ENCODE measurements around the gene IL7R. TPM values are rescaled to one million over a fixed set of nuclear protein-coding genes. Genes with fewer than 3 reads are reported as not detected.

Gene IL7R
- total and polyA plus RNA-seq, 8 donors = 2.2 to 124 (median 7.5) TPM

DNA sequence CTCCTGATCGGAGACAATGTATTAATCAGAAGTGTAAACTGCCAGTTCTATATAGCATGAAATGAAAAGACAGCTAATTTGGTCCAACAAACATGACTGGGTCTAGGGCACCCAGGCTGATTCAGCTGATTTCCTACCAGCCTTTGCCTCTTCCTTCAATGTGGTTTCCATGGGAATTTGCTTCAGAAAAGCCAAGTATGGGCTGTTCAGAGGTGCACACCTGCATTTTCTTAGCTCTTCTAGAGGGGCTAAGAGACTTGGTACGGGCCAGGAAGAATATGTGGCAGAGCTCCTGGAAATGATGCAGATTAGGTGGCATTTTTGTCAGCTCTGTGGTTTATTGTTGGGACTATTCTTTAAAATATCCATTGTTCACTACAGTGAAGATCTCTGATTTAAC lies 22.4 kb downstream of the IL7R start:
- TF ChIP-seq, protein P1, sequence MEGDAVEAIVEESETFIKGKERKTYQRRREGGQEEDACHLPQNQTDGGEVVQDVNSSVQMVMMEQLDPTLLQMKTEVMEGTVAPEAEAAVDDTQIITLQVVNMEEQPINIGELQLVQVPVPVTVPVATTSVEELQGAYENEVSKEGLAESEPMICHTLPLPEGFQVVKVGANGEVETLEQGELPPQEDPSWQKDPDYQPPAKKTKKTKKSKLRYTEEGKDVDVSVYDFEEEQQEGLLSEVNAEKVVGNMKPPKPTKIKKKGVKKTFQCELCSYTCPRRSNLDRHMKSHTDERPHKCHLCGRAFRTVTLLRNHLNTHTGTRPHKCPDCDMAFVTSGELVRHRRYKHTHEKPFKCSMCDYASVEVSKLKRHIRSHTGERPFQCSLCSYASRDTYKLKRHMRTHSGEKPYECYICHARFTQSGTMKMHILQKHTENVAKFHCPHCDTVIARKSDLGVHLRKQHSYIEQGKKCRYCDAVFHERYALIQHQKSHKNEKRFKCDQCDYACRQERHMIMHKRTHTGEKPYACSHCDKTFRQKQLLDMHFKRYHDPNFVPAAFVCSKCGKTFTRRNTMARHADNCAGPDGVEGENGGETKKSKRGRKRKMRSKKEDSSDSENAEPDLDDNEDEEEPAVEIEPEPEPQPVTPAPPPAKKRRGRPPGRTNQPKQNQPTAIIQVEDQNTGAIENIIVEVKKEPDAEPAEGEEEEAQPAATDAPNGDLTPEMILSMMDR (IDR thresholded peaks at IDR 0.05) = no peak
- no peak for TF ChIP-seq POLR2AphosphoS5 (IDR thresholded peaks at IDR 0.05)
- no peak for TF ChIP-seq POLR2A (IDR thresholded peaks at IDR 0.05)
- TF ChIP-seq EP300 (IDR thresholded peaks at IDR 0.05) = no peak
- no peaks in the 10 kb centered on the region for H3K36me3 ChIP-seq
- no peak overlapping the region for H3K4me3 ChIP-seq
- no peak overlapping the region for H3K27ac ChIP-seq
- intact Hi-C loops (cut with DNase I; ENCODE audit: low total_unique reads) = no loop called here
- H3K9me3 ChIP-seq = no peaks in the 10 kb centered on the region
- 75 to 85% (median 83%) methylated on average over 2 of the region's 2 CpGs for WGBS, 5 donors
- H3K4me1 ChIP-seq = no peaks in the 10 kb centered on the region
- DNase-seq = no peak
- H3K27me3 ChIP-seq = no peaks in the 10 kb centered on the region

DNA sequence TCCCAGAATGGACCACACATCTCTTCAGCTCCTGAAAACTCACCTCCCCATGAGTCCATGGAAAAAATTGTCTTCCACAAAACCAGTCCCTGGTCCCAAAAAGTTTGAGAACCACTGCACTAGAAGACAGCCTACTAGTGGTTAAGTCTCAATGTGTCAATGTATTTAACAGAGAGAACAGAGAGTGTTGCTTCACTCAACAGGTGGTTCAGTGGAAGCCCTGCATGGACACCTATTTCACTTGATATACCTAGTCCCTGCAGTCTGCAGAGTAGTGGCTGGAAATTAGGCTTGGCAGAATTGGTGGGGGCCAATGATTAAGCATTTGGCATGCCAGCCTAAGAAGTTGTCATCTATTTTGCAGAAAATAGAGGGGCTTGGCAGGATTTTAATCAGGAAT lies 23.0 kb downstream of the IL7R start:
- H3K27ac ChIP-seq = no peak overlapping the region
- no peak overlapping the region for H3K4me3 ChIP-seq
- no peaks in the 10 kb centered on the region for H3K36me3 ChIP-seq
- no peaks in the 10 kb centered on the region for H3K4me1 ChIP-seq
- no peaks in the 10 kb centered on the region for H3K27me3 ChIP-seq
- DNase-seq = no peak
- intact Hi-C loops (cut with DNase I; ENCODE audit: low total_unique reads) = no loop called here
- H3K9me3 ChIP-seq = no peaks in the 10 kb centered on the region
- TF ChIP-seq POLR2AphosphoS5 (IDR thresholded peaks at IDR 0.05) (no peak), EP300 (IDR thresholded peaks at IDR 0.05) (no peak), POLR2A (IDR thresholded peaks at IDR 0.05) (no peak)
- TF ChIP-seq, protein P1 (IDR thresholded peaks at IDR 0.05) = no peak

DNA sequence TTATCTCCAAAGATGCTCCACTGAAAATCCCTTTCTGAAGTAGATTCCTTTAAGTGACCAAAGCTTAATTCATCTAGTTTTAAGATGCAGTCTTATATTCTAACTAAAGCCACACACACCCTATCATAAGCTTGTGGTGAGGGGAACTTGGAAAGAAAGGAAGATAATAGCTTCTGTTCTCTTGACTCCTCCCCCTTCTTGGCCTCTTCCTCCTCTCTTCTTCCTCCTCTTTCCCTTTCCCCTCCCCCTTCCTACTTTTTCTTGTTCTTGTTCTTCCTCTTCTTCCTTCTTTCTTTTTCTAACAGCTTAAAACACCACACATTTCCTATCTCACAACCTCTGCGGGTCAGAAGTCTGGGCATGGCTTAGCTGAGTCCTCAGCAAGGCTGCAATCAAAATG lies 23.5 kb downstream of the IL7R start:
- H3K4me1 ChIP-seq = no peaks in the 10 kb centered on the region
- 81 to 92% (median 90%) methylated on average over 1 of the region's 1 CpG for WGBS, 5 donors
- no peak overlapping the region for H3K27ac ChIP-seq
- H3K4me3 ChIP-seq = no peak overlapping the region
- intact Hi-C loops (cut with DNase I; ENCODE audit: low total_unique reads) = no loop called here
- H3K9me3 ChIP-seq = no peaks in the 10 kb centered on the region
- DNase-seq = no peak
- no peaks in the 10 kb centered on the region for H3K27me3 ChIP-seq
- TF ChIP-seq, protein P1 (IDR thresholded peaks at IDR 0.05) = no peak
- TF ChIP-seq POLR2A (IDR thresholded peaks at IDR 0.05) (no peak), POLR2AphosphoS5 (IDR thresholded peaks at IDR 0.05) (no peak), EP300 (IDR thresholded peaks at IDR 0.05) (no peak)
- no peaks in the 10 kb centered on the region for H3K36me3 ChIP-seq

DNA sequence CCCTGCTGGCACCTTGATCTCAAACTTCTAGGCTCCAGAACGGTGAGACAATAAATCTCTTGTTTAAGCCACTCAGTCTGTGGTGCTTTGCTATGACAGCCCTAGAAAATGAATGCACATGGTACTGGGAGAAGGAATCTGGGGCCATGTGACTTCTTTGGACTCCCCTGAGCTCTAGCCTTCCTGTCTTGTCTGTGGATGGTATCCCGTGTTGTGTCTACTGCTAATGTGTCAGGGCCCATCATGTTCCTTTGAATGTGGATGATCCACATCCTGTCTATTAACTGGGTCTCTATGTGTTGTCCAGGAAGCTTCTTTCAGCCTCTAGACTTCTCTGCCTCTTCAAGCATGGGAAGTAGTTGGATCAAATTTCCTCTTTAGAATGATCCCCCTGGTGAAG lies 25.1 kb downstream of the IL7R start:
- H3K27ac ChIP-seq = no peak overlapping the region
- WGBS, 5 donors = 64 to 78% (median 75%) methylated on average over 2 of the region's 2 CpGs

More for the DNA sequence above, 25.1 kb downstream of the IL7R start:
- no peak overlapping the region for H3K4me3 ChIP-seq
- H3K27me3 ChIP-seq = no peaks in the 10 kb centered on the region
- H3K9me3 ChIP-seq = no peaks in the 10 kb centered on the region
- intact Hi-C loops (cut with DNase I; ENCODE audit: low total_unique reads) = no loop called here
- no peaks in the 10 kb centered on the region for H3K36me3 ChIP-seq
- H3K4me1 ChIP-seq = no peaks in the 10 kb centered on the region
- no peak for DNase-seq
- TF ChIP-seq POLR2AphosphoS5 (IDR thresholded peaks at IDR 0.05) (no peak), POLR2A (IDR thresholded peaks at IDR 0.05) (no peak), EP300 (IDR thresholded peaks at IDR 0.05) (no peak)
- TF ChIP-seq, protein P1 (IDR thresholded peaks at IDR 0.05) = no peak
